WI38 (cell line): ENCODE results near the gene GPAT3.

ENCODE experiments used
- H3K4me3 ChIP-seq: 2 replicates; pipeline ENCODE4 v1.5.1; 2011; ENCODE audit warnings: low read depth, mild to moderate bottlenecking, control low read depth, low read length
- CTCF ChIP-seq: IDR thresholded peaks from 2 replicates; pipeline ENCODE4 v1.5.1; 2012; ENCODE audit warnings: low read depth, mild to moderate bottlenecking, control low read depth, low read length

GPAT3 gene

DNA sequence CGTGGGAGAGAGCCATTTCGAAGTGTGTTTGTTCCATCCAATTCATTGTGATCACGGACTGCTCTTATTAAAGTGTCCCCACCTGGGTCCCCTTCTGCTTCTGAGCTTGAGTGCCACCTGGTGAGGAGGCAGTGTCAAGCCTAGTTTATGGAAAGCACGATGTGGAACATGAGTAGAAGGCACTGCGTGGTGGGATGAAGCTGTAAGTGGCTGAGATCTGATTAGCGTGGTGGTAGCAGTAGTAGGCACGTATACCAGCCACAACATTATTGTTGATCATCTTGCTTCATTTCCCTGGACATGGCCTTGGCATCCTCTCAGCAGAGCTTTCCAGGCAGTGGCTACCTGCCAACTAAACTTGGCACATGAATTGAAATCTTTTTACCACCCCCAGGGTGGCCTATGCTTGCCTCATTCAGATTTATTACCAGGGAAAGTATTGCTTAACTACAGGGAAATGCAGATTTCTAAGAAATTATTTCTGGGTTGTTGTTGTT is 46.4 kb downstream of the GPAT3 start:
- no peak overlapping the region for H3K4me3 ChIP-seq
- no peak for TF ChIP-seq CTCF

DNA sequence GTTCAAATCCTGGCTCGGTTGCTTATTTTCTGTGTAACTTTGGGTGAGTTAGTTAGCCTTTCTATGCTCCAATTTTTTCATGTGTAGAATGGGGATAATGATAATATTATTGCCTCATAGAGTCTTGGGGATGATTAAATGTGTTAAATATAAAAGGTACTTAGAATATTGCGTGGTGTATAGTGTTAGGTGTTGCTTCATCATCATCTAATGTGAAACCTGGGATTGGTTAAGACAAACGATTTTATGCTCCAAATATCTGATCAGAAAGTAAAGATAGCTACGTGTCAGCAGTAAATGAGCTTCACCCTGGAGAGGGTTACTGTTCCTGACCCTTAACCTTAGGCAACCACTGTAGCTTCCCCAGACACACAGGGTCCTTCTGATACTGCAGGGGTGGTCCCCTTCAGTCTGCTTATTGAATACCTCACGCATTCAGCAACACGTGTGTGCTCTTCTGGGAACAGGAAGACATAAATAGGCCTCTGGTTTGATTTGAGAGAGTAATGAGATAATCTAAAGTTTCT is 50.1 kb downstream of the GPAT3 start:
- H3K4me3 ChIP-seq = no peak overlapping the region
- TF ChIP-seq CTCF = no peak

DNA sequence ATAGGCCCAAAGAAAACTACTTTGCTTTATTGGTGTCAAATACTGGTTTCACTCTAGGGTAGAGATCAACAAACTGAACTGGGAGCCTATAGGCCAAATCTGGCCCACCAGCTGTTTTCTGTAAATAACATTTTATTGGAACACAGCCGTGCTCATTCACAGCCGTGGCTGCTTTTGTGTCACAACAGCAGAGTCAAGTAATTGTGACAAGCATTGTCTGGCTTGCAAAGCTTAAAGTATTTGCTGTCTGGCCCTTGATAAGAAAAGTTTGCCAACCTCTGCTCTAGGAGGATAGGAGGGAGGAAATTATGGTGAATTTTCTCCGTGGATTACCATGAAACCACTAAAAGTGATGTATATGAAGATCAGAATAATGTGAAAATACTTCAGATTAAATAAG is 53.4 kb downstream of the GPAT3 start:
- H3K4me3 ChIP-seq = no peak overlapping the region

DNA sequence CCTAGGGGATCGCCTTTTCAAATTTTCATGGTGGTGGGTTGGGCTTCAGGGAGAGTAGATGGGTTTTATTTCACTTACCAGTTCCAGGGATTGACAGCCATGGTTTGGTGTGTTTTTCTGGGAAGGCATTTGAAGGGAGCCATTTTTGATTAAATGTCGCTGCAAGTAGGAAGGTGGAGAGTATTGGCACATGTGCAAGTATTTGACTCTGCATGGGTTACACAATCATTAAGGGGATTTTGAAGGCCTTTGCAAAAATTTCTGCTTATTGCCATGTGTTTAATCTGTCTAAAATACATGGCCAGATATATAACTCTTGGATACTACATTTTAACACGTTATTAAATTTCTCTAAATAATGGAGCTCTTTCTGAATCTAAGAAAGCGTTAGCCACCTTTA is 55.1 kb downstream of the GPAT3 start:
- TF ChIP-seq CTCF = no peak
- H3K4me3 ChIP-seq = no peak overlapping the region

More for the DNA sequence above, 53.4 kb downstream of the GPAT3 start:
- TF ChIP-seq CTCF = no peak

DNA sequence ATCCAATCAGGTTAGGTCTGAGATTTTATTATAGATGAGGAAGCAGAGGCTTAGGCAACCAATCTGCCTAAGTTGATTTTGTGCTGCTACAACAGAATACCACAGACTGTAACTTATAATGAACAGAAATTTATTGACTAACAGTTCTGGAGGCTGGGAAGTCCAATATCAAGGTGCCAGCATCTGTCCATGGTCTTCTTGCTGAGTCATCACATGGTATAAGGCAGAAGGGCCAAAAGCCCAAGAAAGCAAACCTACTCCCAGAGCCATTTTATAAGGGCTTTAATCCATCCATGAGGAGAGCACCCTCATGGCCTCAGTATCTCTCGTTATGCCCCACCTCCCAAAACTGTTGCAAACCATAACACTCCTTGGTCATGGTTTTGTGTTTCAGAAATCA is 55.8 kb downstream of the GPAT3 start:
- no peak overlapping the region for H3K4me3 ChIP-seq
- no peak for TF ChIP-seq CTCF

DNA sequence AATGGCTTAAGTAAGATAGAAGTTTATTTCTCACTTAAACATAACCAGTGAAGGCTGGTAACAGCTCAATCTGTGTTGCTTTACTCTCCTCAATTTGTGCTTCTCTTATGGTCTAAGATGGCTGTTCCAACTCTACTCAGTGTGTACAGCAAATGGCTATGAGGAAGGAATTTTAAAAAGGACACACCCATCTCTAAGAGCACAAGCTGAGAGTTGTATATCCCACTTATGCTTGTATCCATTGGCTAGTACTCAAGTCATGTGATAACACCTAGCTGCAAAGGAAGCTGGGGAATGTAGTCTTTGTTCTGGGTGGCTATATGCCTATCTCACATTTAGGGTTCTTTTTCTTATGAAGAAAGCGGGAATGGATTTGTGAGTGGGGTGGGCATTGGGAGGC is 63.3 kb downstream of the GPAT3 start:
- no peak for TF ChIP-seq CTCF
- H3K4me3 ChIP-seq = no peak overlapping the region

DNA sequence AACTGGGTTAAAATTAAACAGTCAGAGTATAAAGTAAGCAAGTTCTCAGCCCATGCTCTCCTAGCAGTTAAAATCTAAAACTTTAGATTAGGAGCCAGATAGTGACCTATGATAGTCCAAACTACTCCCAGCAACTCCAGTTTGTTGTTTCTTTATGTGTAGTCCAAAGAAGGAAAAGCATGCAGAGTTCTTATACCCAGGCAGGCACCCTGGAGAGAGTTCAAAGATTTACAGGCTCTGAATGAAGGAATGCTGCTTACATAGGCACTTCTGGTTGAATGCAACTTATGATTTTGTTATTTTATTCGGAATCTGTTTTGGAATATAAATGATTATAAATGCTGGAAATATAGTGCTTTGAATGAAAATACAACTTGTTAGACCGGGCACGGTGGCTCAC is 67.2 kb downstream of the GPAT3 start:
- TF ChIP-seq CTCF = no peak
- H3K4me3 ChIP-seq = no peak overlapping the region
